Upper lobe of left lung (tissue), 4 donors: ENCODE data around the gene PRKAR2B.

Source experiments
- CTCF ChIP-seq, 6 experiments: fragments of 450-650 bp in 4 of 6; fragments of 200-600 bp in 2 of 6; sonication (generic) in 2 of 6; IDR thresholded peaks; one replicate each; pipeline ENCODE4 v1.5.1; 2016 to 2019; ENCODE audit warnings: antibody characterized with exemption in 6 of 6
- EP300 ChIP-seq, 4 donors: sonication (generic); formaldehyde crosslinking; IDR thresholded peaks; one replicate each; pipeline ENCODE4 v1.5.1; 2017; ENCODE audit warnings: antibody characterized with exemption in 4 of 4, control low read depth in 2 of 4

- TF ChIP-seq CTCF (IDR thresholded peaks at IDR 0.05) (peak in 1 of 6 experiments; percentile 7), EP300 (IDR thresholded peaks at IDR 0.05) (no peak)
These were observed 86.1 kb downstream of the PRKAR2B start for GRCh38 chr7:107130487-107131220.
